NCI-H2081 (cell line): ENCODE data around the gene MAL.

Source experiments
- DNase-seq, 2 experiments: peaks; one replicate each; lab custom pipeline; 2025; lab: John Stamatoyannopoulos, UW

The MAL gene

DNA sequence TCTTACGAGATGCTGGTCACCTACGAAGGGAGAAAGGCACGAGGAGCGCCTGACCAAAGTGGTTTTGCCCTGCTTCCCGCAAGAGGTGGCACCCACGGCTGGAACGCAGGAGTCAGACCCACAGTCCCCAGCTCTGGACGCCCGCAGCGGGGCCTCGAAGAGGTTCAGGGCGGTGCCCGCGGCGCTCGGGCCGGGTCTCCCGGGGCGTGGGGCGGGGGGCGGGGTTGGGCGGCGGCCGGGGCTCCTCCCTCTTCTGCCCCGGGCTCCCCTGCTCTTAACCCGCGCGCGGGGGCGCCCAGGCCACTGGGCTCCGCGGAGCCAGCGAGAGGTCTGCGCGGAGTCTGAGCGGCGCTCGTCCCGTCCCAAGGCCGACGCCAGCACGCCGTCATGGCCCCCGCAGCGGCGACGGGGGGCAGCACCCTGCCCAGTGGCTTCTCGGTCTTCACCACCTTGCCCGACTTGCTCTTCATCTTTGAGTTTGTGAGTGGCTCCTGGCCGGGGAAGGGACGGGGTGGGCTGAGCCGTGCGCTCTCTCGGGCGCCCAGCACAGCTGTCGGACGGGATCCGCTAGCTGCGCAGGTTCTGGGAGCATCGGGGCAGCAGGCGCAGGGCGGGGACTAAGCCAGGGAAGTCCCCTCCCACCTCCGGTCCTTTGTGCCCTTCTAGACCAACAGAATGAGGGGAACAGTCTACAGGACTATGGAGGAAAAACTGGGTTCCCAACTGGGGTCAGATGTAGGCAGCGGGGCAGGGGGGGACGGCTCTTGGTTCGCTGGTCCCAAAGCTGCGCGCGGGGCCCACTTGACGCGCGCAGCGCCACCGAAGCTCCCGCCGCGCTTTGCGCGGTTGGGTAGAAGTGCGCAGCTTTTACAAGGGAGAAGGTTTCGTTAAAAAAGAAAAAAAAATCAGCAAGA is at the start of gene MAL:
TSS of gene MAL (plus strand) at position 303 of the 914 bp plus-strand sequence. CDS start at position 388, 85 bp downstream.
- peak; percentile 25 to 34 for DNase-seq

DNA sequence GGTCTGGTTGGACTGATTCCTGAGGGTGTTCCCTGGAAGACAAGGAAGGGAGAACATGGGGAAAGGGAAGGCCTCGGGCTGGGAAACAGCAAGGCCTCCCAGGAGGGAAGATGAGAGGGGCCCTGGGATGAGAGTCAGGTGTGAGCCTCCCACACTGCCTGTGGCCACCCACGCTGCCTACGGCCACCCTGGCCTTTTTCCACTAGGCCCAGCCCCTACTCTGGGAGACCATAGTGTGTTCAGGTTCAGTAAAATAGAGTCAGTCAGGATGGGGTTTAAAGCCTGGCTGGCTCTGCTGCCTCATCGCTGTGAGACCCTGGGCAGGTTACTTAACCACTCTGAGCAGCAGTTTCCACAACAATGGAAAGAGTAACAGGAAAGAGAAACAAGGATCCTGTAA is 47.7 kb upstream of the MAL start:
- no peak for DNase-seq

DNA sequence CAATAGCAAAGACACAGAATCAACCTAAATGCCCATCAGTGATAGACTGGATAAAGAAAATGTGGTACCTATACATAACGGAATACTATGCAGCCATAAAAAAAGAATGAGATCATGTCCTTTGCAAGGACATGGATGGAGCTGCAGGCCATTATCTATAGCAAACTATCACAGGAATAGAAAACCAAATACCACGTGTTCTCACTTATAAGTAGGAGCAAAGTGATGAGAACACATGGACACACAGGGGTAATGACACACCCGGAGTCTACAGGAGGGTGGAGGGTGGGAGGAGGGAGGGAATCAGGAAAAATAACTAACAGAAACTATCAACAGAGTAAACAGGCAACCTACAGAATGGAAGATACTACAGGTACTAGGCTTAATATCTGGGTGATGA is 46.6 kb upstream of the MAL start:
- no peak for DNase-seq

DNA sequence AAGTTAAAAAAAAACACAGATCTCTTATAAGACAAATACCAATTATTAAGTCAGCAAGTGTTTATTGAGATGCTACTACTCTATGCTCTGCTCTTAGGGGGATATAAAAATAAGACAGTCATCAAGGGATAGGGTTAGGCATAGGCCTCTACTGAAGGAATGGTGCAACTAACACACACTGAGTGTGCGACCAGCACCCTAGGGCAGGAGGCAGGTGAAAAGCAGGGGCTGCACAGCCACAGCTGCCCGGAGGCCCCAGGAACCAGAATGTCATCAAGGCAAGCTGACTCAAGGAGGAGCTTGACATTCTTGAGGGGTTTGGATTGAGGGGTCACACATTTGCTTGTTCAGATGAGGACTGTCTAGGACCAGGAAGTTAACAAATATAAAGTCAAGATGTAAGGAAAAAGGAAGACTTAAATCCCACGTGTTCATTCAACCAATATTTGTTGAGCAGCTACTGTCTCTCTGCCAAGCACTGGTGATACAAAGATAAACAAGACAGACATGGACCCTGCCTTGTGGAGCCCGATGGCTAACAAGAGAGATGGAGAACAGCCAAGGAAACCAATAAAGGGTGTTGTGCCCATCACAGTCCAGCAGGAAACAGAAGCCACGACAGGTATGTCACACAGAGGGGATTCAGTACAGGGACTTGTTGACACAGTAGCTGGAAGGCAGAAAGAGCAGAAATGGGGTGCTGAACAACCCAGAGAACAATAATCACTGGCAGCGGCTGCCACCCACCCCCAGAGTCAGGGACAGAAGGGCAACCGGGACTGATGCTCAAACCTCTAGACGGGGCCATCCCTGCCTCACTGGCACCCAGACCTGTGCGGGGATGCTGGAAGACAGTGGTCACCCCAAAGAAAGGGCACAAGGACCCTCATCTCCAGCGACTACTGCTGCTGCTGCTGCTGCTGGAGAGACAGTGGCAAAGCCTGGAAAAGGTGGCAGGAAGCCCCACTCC is 45.8 kb upstream of the MAL start:
- DNase-seq, result no peak

DNA sequence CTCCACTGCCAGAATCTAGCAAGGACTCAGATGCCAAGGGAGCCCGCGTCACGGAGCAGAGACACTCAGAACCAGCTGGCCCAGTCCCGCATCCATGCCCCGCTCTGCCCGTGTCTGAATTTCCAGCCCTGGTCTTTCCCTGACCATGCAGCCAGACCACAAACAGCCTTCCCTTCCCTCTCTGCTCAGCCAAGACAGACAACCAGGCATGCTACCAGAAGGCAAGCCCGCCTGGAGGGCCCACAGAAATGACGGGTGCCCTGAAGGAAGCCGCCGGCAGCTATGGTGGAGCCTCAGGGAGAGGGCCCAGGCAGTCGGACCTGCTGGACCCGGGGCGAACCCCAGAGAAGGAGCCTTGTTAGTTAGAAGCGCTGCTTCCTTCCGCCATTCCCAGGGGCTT is 45.1 kb upstream of the MAL start:
- DNase-seq, result no peak

DNA sequence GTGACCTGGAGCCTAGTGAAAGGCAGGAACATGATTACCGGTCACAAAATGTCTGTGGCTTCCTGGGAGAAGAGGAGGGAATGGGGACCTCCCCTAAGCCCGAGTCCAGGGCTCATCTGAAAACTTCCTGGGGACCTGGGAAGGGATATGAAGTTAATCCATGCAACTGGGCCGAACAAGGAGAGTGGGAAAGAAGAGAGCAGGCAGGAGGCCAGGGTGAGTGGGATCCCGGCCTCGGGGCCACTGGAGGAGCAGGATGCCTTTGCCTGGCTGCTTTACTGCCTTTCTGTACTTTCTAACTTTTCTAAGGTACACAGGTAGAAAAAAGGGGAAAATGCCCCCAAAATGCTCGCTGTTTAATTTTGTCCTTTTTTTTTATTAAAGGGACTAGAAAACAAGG is 43.4 kb upstream of the MAL start:
- no peak for DNase-seq

DNA sequence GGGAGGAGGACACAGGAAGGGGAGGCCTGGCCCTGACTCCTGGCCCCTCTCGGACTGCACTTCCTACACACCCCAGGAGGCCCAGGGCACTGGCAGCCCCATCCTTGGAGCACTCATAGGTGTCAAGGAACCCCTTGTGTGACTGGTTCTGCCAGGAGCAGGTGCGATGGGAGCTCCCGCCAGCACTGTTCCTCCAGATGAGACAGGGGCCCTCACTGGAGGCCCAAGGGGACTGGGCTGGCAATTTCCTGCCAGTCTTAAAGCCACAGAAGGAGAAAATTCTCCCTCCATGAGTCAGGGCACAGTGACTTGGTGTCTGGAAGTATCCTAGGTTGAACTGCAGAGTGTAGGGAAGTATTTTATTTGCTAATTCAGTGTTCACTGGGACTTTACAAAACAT is 42.8 kb upstream of the MAL start:
- DNase-seq, result no peak

DNA sequence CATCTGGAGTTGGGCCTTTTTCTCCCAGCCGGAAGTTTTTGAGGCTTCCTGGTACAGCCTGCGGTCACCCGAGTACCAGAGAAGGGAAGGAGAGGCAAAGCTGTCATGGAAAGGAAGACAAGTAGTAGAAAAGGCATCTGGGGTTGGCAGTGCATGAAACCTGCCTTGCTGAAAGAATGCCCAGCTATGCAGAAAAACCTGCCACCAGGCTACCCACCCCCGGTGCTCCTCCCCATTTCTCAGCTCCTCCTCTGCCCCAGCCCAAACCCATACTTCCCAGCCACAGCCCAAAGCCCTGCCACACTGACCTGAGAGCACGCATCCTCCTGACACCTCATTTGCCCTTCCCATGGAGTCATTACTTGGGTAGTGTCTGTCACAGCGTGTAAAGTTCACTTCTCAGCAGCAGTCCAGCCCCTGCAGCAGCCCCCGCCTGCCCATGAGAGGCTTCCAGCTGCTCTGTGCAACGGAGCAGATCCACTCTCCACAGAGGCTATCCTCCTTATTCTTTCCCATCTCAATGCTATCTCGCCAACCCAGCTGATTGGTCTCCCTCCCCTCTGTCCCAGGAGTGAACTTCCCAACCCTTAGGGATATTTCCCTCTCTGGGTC is 40.4 kb upstream of the MAL start:
- DNase-seq, result no peak

DNA sequence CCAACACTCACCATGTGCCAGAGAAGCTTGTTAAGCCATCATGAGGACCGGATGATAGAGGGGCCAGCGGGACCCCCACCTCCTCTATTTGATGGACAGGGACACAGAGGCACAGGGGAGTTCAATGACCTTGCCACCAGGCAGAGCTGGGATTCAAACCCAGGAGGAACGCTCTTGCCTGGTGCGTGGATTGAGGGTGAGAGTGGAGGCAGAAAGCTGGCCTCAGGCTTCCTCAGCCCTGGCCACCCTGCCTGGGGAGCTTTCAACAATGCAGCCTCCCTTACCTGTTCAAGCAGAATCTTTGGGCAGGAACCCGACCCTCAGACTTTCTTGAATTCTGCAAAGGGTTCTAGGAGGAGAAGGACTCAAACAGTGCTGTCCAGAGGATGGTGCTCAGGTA is 39.9 kb upstream of the MAL start:
- DNase-seq, result no peak

DNA sequence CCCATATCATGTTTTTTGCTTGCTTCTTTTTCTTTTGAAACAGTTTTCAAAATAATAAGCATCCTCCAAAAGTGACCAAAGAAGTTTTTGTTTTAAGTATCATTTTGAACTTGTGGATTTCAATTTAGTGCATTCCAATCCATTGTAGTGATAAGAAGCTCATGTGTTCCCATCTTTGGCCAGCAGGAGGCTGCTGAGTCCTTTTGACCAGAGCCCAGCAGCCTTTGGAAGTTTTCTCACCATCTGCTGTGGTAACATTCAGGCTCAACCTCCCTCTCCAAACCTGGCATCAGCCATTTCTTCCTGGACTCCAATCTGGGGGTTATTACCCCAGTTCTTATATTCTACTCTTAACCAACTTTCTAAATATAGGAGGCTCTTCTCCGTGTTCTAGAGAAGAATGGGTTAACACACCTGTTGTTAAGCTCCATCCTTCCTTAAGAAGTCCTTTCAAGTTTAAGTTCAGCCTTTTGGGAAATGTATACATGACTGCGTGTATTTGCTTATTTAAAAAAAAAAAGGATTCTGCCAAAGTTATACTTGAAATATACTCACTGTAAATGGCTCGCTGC is 39.0 kb upstream of the MAL start:
- DNase-seq, result peak; percentile 22 to 45

DNA sequence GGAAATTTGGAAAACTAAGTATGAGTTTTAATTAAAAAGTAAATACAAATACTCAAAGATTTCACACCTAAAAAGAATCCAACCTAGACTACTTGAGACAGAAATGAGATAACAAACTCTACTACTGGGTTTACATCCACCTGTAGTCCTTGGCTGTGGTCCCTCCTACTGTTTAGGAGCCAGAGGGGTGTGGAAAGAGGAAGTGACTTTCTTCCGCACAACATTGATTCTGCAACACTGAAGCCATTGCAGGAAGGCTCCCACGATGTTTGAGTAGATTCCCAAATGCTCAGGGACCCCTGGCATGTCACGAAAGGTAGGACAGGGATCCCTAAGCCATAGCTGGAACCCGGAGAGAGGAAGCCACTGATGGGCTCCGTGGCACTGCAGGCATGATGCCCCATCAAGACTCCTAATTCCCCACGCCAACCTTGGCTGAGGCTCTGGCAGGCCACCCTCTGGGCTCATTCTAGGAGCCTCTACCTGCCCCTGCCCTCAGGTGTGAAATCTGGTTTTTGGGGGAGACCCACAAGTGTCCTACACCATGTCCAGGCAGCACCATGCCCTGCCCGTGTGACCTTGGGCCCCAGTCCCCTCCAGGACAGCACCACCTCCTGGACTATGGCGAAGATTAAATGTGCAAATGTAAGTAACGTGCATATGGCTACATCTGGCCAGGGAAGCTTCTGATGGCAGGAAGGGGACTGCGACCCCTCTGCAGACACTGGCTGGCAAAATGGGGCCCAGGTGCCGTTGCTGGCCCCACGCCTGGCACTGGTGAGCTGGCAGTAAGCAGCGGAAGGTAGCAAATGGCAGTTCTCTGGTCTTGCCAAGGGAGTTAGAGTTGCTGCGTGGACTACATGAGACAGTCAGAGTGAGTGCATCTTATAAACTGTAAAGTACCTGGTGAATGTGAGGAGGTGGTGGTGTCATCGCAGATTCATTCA is 38.2 kb upstream of the MAL start:
- no peak for DNase-seq

DNA sequence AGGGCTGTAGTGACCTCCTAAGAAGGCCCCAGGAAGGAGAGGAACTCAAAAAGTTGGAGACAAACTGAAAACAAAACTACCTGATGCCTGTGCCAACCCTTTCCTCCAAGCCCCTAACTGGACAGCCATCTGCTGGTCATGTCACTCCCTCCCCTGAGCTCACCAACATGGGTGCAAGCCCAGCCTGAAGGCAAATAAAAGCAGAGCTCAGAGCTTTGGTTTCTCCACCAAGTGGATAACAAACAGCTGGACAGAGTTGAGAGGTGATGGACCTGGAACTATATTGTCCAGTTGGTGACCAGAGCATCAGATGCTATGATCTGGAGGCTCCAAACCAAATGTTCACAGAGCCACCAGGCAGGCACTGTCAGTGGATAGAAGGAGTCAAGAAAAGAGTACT is 34.6 kb upstream of the MAL start:
- no peak for DNase-seq

DNA sequence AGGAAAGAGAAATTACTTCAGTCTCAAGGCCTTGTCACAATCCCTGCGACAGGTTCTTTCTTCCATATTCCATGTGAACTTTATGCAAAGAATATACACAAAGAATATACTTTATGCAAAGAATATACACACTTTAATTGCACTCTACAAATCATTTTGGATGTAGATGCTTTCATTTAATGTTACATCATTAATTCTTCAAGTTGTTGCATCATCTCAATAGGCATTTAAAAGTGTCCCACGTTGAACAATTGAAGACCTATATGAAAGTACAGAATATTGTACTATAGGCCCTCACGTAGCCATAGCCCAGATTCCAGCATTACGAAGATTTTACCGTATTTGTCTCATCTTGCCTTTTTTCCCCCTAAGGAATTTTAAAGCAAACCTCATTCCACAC is 33.1 kb upstream of the MAL start:
- DNase-seq, result no peak

DNA sequence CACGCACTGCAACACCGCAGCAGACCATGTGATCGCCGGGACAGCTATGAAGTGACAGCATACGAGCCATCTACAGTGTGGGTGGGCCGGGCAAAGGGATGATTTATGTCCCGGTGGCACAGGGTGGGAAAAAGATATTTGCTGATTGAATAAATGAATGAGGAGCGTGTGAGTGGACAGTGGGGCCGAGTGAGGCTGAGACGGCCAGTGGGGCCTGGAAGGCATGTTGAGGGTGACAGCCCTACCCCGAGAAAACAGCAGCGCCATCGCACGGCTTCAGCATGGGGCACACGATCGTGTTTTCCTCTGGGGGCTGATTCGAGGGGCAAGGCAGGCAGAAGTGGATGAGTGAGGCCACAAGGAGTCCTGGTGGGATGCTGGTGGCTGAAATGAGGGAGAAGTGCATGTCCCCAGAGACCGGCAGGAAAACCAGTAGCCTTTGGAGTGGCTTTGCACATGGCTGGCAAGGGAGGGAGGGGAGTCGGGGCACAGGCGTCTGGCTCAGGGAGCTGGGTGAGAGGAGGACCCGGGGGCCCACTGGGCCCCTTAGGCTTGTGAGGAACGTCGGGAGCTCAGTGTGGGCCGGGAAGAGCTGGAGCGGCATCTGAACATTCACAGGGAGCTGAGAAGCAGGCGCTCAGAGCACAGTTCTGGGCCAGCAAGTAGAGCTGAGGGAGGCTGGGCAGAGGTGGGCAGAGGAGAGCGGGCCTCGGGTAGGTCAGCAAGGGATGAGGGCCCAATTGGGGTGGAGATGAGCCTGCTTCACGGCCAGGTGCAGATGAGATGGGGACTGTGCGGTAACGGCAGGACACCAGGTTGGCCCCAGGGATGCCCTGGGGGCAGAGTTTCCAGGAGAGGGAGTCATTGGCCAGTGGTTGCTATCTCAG is 32.1 kb upstream of the MAL start:
- DNase-seq, result no peak

DNA sequence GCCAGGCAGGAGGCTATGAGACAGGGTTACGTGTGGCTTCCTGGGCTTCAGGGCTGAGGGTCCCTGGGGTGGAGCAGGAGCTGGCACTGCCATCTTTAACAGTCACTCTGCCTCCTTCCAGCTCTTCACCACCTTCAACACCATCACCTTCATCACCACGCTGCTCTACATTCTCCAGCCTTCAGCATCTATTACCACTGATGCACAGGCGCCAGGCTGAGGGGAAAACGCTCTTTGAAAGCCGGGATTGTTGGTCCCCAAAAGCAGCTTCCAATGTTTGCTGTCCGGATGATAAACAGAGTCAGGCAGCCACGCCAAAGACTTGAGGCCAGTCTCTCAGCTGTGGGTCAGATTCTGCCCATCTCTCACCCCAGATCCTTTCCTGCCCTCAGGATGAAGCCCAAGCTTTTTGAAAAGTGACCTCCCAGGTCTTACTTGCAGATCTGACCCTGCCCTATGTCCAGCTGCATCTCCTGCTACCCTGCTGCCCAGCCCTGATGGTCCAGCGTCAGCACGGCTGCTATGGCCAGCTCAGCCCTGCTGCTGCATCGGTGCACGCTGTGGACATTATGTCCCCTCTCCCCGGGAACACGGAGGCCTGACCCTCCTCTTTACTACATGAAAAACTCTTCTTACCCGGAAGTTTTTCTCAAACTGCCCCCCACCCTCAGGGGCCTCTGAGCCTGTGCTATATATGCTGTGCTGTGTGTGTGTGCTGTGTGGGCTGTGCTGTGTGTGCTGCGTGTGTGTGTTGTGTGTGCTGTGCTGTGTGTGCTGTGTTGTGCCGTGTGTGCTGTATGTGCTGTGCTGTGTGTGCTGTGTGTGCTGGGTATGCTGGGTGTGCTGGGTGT is 31.2 kb upstream of the MAL start:
- no peak for DNase-seq

DNA sequence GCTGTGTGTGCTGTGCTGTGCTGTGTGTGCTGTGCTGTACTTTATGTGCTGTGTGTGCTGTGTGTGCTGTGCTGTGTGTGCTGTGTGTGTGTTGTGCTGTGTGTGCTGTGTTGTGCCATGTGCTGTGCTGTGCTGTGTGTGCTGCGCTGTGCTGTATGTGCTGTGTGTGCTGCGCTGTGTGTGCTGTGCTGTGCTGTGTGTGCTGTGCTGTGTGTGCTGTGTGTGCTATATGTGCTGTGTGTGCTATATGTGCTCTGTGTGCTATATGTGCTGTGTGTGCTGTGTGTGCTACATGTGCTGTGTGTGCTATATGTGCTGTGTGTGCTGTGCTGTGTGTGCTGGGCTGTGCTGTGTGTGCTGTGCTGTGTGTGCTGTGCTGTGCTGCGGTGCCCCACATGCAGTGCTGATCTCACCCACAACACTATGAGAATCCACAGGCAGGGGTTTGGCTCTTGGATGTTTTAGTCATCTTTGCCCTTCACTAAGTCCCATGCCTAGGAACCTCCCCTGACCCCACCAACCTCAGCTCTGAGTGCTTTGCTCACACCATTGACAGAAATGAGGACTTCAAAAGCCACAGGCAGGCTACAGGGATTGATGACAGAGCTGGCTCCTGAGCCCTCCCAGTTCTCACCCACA is 30.5 kb upstream of the MAL start:
- no peak for DNase-seq

DNA sequence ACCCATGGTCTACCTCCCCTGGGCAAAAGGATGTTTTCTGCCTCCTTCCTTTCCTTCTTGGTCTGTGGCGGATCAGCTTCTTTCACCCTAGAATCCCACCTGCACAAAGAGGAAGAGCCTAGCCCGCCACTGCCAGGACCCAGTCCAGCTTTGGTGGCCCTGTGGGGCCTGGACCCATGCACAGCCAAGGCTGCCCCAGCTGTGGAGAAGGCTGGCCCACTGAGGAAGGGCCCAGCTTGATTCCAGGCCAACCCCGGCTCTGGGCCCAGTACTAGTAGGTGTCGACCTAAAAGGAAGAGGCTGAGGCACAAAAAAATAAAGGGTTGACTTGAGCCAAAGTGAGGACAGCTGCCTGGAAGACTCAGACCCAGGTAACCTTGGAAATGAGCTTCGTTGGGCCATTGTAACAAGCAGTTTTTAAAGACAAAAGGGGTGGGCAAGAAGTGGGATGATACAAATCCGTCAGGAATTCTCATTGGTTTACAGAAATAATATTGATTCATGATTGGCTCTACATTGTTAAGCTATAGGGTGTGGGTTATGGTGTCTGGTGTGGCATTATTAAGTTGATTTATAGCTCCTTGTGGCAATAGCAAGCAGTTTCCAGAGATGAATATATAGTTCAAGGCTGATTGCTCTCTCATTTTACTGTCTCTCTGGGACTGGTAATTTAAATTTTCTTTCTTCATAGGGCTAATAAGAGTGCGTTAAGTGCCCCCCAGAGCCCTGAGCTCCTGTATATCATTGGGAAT is 29.8 kb upstream of the MAL start:
- DNase-seq, result no peak
